SIG-M5 (cell line): ENCODE data around the gene GRID1.
"Not testable (repeated sequence)": the region's sequence is repeated elsewhere in the genome, so short reads cannot be mapped to it uniquely, and the experiment has no call there.

Experiments
- DNase-seq: peaks from one replicate; lab custom pipeline; 2025; lab: John Stamatoyannopoulos, UW

GRID1 gene

GRCh38 chr10:86135191-86135590, 231.4 kb downstream of the GRID1 start:
- no peak for DNase-seq

- no peak for DNase-seq
Measured at GRCh38 chr10:86130737-86131475, 235.7 kb downstream of the GRID1 start.

- DNase-seq, result no peak
Measured at GRCh38 chr10:86130041-86130440, 236.6 kb downstream of the GRID1 start.

GRCh38 chr10:86128360-86128759, 238.2 kb downstream of the GRID1 start:
- no peak for DNase-seq

GRCh38 chr10:86127274-86127819, 239.2 kb downstream of the GRID1 start:
- DNase-seq, result no peak

GRCh38 chr10:86124734-86125133, 241.9 kb downstream of the GRID1 start:
- no peak for DNase-seq

- DNase-seq, result no peak
Measured at GRCh38 chr10:86123715-86124114, 242.9 kb downstream of the GRID1 start.

GRCh38 chr10:86123304-86123703, 243.3 kb downstream of the GRID1 start:
- no peak for DNase-seq

- DNase-seq, result no peak
Measured at GRCh38 chr10:86122646-86123045, 243.9 kb downstream of the GRID1 start.

- no peak for DNase-seq
Measured at GRCh38 chr10:86121200-86121599, 245.4 kb downstream of the GRID1 start.

GRCh38 chr10:86117051-86117450, 249.5 kb downstream of the GRID1 start:
- DNase-seq, result no peak

GRCh38 chr10:86113983-86114382, 252.6 kb downstream of the GRID1 start:
- DNase-seq, result no peak

- no peak for DNase-seq
Measured at GRCh38 chr10:86113501-86113900, 253.1 kb downstream of the GRID1 start.

GRCh38 chr10:86113044-86113443, 253.6 kb downstream of the GRID1 start:
- no peak for DNase-seq

- no peak for DNase-seq
Measured at GRCh38 chr10:86111902-86112545, 254.6 kb downstream of the GRID1 start.

GRCh38 chr10:86110156-86110786, 256.3 kb downstream of the GRID1 start:
- DNase-seq, result no peak

- no peak for DNase-seq
Measured at GRCh38 chr10:86109421-86109820, 257.2 kb downstream of the GRID1 start.

GRCh38 chr10:86108696-86109095, 257.9 kb downstream of the GRID1 start:
- DNase-seq, result no peak

- not testable (repeated sequence) for DNase-seq
Measured at GRCh38 chr10:86107611-86108310, 258.8 kb downstream of the GRID1 start.

GRCh38 chr10:86107131-86107530, 259.5 kb downstream of the GRID1 start:
- no peak for DNase-seq

GRCh38 chr10:86106616-86107015, 260.0 kb downstream of the GRID1 start:
- DNase-seq, result no peak

GRCh38 chr10:86105640-86106039, 261.0 kb downstream of the GRID1 start:
- no peak for DNase-seq
